Measurements from ENCODE around the gene RBPJL. TPM values are rescaled to one million over a fixed set of nuclear protein-coding genes. Genes with fewer than 3 reads are reported as not detected.

RBPJL gene
- total RNA-seq = not detected
- long read RNA-seq, partial matches to known transcripts = 0 of 1 reads
- long read RNA-seq, other reads (novel, unspliced or antisense) = 1 of 1 reads

- peaks cover 56% of the 10 kb centered on the region for H3K27me3 ChIP-seq (ENCODE audit: low read depth)
- DNase-seq (no peak), ATAC-seq (peak in 1 of 2 donors; percentile 51)
- H3K4me1 ChIP-seq = no peaks in the 10 kb centered on the region
- H3K36me3 ChIP-seq = no peaks in the 10 kb centered on the region
- no peak within 1 kb of the TSS for H3K27ac ChIP-seq
- peak; percentile 86 for TF ChIP-seq CTCF (IDR thresholded peaks at IDR 0.05)
- intact Hi-C loops (cut with DNase I) = no loop called here
- no peaks in the 10 kb centered on the region for H3K9me3 ChIP-seq
- H3K4me3 ChIP-seq = no peak within 1 kb of the TSS
Observed at GRCh38 chr20:45306431-45306982, at the start of gene RBPJL. Gene RBPJL (plus strand): TSS chr20:45306840. CDS start chr20:45306923, 83 bp downstream.

GRCh38 chr20:45257161-45257560, 49.5 kb upstream of the RBPJL start:
- no peaks in the 10 kb centered on the region for H3K9me3 ChIP-seq
- DNase-seq = no peak
- intact Hi-C loops (cut with DNase I) = no loop called here
- no peak for TF ChIP-seq CTCF (IDR thresholded peaks at IDR 0.05)
- H3K36me3 ChIP-seq = no peaks in the 10 kb centered on the region
- no peaks in the 10 kb centered on the region for H3K27me3 ChIP-seq (ENCODE audit: low read depth)
- no peak for ATAC-seq
- H3K4me1 ChIP-seq = peaks cover 15% of the 10 kb centered on the region
- H3K4me3 ChIP-seq = no peak overlapping the region
- H3K27ac ChIP-seq = no peak overlapping the region

DNA sequence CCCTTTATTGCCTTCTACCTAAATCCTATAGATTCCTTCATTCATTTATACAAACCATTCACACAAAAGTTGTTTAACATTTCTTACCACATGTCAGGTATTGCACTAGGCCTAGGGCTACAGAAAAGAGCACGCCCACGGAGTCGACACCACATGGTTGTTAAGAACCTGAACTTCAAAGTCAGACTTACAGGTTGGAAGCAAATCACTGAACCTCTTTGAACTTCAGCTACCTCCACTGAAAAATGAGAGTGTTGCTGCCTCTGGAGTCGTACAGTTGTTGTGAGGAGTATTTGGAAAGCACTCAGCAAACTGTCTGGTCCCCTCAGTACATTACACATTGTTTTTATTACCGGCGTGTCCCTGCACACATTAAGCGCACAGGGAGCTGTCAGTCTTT, 48.9 kb upstream of the RBPJL start:
- Histone ChIP-seq H3K36me3 (no peaks in the 10 kb centered on the region), H3K4me1 (peaks cover 15% of the 10 kb centered on the region), H3K27me3 (ENCODE audit: low read depth) (no peaks in the 10 kb centered on the region), H3K9me3 (no peaks in the 10 kb centered on the region), H3K4me3 (no peak overlapping the region), H3K27ac (no peak overlapping the region)
- ATAC-seq = no peak
- intact Hi-C loops (cut with DNase I) = no loop called here
- TF ChIP-seq CTCF (IDR thresholded peaks at IDR 0.05) = no peak
- DNase-seq = no peak

DNA sequence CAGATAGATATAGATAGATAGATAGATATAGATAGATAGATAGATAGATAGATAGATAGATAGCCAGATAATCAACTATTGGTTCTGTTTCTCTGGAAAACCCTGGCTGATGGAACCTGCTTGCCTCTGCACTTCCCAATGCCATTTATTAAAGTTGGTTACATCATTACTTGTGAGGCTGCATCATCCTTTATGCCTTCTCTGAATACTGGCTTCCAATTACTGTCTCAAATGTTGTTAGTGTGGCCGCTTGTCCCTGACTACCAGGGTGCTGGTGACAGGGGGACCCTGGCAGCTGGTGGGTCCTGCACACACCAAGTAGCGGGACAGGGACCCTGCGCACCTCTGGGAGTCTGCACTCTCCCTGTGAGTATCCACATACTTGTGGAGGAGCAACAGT, 48.4 kb upstream of the RBPJL start:
- no peaks in the 10 kb centered on the region for H3K36me3 ChIP-seq
- ATAC-seq = no peak
- H3K4me1 ChIP-seq = peaks cover 15% of the 10 kb centered on the region
- H3K9me3 ChIP-seq = no peaks in the 10 kb centered on the region
- intact Hi-C loops (cut with DNase I) = no loop called here
- no peak overlapping the region for H3K27ac ChIP-seq
- no peak for DNase-seq
- TF ChIP-seq CTCF (IDR thresholded peaks at IDR 0.05) = no peak
- no peaks in the 10 kb centered on the region for H3K27me3 ChIP-seq (ENCODE audit: low read depth)
- no peak overlapping the region for H3K4me3 ChIP-seq

GRCh38 chr20:45258664-45259063, 48.0 kb upstream of the RBPJL start:
- DNase-seq = no peak
- ATAC-seq = no peak
- no peaks in the 10 kb centered on the region for H3K36me3 ChIP-seq
- no peak overlapping the region for H3K4me3 ChIP-seq
- intact Hi-C loops (cut with DNase I) = no loop called here
- H3K27me3 ChIP-seq (ENCODE audit: low read depth) = no peaks in the 10 kb centered on the region
- H3K4me1 ChIP-seq = peaks cover 15% of the 10 kb centered on the region
- TF ChIP-seq CTCF (IDR thresholded peaks at IDR 0.05) = no peak
- no peaks in the 10 kb centered on the region for H3K9me3 ChIP-seq
- H3K27ac ChIP-seq = no peak overlapping the region
